ENCODE results near the gene VNN1.

VNN1 gene, protein sequence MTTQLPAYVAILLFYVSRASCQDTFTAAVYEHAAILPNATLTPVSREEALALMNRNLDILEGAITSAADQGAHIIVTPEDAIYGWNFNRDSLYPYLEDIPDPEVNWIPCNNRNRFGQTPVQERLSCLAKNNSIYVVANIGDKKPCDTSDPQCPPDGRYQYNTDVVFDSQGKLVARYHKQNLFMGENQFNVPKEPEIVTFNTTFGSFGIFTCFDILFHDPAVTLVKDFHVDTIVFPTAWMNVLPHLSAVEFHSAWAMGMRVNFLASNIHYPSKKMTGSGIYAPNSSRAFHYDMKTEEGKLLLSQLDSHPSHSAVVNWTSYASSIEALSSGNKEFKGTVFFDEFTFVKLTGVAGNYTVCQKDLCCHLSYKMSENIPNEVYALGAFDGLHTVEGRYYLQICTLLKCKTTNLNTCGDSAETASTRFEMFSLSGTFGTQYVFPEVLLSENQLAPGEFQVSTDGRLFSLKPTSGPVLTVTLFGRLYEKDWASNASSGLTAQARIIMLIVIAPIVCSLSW

DNA sequence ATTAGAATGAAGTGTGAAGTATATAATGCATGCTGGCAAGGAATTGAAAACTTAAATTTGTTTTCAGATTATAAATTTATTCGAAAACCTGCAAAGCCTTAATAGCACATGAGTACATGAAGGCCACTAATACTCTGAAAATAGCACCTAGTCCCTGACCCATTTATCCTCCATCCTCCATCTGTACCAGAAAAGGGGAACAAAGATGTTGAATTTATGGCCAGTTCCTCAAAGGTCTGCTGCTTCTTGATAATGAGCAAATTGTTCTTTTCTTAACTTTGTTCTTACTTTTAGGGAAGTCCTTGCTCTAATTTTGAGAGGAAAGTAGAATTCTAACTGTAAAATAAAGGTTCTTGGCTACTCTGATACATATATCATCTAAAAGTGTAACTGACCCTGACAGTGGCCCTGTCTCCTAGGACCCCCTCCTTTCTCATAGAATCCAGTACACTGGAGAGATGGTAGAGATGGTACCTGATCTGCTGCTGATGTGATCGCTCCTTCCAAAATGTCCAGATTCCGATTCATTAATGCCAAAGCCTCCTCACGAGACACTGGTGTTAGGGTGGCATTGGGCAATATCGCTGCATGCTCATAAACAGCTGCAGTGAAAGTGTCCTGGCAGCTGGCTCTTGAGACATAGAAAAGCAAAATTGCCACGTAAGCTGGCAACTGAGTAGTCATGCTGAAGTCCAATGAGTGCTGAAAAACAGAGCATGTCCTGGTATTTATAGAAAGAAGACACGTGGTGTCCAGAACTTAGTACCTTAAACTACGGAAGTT, at the start of gene VNN1:
TSS of gene VNN1 (minus strand) at position 704 of the 783 bp plus-strand sequence. CDS start at position 684, 20 bp downstream.
- peak; percentile 72 for DNase-seq

GRCh38 chr6:132763269-132763668, 49.4 kb upstream of the VNN1 start:
- DNase-seq = peak; percentile 55

DNA sequence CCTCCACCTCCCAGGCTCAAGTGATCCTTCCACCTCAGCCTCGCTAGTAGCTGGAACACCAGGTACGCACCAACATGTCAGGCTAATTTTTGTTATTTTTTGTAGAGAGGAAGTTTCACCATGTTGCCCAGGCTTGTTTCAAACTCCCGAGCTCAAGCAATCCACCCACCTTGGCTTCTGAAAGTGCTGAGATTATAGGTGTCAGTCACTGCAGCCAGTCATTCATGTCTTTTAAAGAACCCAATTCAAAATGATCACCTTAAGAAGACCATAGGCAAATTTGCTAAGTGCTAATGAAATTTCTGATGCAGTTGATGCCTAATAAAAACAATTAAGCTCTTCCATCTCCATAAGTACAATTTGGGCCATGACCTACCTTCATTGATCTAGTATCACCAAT, 46.4 kb upstream of the VNN1 start:
- DNase-seq = no peak

- no peak for DNase-seq
These were observed 44.8 kb upstream of the VNN1 start for GRCh38 chr6:132758689-132759088.

- DNase-seq = no peak
These were observed 38.4 kb upstream of the VNN1 start for GRCh38 chr6:132752255-132752654.

GRCh38 chr6:132751828-132752227, 38.0 kb upstream of the VNN1 start:
- DNase-seq = no peak

GRCh38 chr6:132751306-132751705, 37.5 kb upstream of the VNN1 start:
- no peak for DNase-seq

GRCh38 chr6:132750455-132751248, 36.8 kb upstream of the VNN1 start:
- no peak for DNase-seq

- DNase-seq = no peak
These were observed 35.3 kb upstream of the VNN1 start for GRCh38 chr6:132749111-132749510.

DNA sequence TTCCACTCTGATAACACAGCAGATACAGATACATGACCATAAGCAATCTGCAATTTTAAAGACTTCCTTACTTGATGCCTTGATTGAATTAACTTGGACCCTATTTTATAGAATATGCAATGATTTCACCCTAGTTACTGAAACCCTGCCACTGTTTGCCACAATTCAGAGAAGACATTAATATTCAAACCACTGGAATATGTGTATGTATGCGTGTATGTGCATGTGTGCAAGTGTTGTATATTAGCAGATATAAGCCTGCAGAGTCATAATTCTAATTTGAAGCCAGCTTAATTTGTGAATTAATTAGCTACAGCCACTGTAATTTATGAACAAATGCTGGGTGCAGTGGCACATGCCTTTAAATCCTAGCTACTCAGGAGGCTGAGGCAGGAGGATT, 34.6 kb upstream of the VNN1 start:
- no peak for DNase-seq

DNA sequence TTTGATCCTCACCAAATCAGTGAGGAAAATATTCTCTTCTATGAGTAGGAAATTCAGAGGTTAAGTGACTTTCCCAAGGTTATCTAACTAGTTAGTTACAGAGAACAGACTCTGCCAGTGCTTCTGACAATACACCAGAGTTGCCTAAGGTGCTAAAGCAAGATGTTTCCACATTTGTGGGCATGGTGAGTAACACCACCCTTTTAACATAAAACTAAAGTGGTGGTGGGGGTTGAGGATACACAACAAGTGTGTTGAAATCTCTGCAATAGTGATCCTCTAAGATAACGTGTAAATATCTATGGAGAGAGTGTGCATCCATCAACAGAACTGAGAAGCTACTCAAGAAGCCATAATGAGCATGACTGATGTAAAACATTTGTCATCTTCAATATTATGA, 32.2 kb upstream of the VNN1 start:
- no peak for DNase-seq

DNA sequence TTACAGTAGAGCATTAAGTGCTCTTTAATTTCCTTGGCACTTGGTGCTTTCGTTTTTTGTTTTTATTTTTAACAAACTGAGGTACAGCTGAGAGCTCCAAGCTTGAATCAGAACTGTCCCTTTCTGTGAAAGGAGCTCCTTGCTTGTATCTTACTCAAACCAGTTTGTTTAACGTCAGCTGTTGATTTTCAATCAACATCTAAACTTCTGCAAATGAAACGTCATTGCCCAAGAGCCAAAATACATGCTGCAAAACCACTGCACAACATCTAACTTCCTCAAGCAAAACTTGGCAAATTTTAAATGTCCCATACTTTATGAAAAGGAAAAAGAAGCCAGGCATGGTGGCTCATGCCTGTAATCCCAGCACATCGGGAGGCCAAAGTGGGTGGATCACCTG, 28.6 kb upstream of the VNN1 start:
- no peak for DNase-seq

DNA sequence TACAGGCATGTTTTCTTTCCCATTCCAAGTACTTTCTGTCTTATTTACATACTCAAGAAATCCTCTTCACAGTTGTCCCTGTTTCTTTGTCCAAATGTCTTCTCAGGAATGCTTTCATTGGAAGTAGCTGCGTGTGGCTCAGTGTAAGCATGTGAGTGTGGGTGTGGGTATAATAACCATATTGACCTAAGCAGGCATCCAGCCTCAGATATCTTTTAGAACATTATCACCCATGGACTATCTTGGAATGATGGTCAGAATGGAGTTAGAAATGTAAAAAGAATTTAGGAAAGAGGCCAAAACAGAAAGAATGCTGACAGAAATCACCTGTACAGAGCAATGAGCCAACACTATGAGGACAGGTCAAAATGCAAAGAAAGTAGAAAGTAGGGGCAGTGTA, 27.4 kb upstream of the VNN1 start:
- no peak for DNase-seq

GRCh38 chr6:132736239-132736638, 22.4 kb upstream of the VNN1 start:
- no peak for DNase-seq

DNA sequence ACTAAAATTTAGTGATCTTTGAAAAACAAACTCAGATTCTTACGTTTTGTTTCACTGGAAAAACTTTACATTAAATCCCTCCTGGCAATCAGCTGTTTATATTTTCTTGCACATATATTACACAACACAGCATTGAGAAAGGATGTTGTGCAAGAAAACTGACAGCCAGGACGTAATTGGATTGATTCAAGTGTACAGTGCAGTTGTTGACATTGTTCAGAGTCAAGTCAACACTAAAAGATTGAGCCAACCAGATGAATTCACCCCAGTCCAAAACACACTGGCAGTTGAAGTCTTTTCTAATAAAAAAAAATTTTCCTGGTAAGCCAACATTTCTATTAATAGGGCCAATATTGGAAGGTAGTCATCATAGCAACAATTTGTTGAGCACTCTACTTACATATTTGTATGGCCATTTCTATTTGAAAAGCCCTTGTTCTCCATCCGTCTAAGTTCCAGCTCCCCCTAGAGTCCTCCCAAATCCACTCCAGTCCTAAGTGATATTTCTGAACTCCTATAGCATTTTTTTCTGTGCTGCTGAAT, 20.9 kb upstream of the VNN1 start:
- no peak for DNase-seq

DNA sequence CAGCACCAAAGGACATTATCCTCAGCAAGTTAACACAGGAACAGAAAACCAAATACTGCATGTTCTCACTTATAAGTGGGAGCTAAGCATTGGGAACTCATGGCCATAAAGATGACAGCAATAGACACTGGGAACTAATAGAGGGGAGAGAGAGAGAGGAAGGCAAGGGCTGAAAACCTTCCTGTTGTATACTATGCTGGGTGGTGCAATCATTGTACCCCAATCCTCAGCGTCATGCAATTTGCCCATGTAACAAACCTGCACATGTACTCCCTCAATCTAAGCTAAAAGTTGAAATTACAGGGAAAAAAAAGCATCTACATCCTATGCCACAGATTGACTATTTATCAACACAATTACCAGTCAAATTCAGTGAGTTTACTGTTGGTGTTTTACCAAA, 20.0 kb upstream of the VNN1 start:
- no peak for DNase-seq

- DNase-seq = no peak
These were observed 19.4 kb upstream of the VNN1 start for GRCh38 chr6:132733283-132733682.

- no peak for DNase-seq
These were observed 17.2 kb upstream of the VNN1 start for GRCh38 chr6:132731086-132731485.

DNA sequence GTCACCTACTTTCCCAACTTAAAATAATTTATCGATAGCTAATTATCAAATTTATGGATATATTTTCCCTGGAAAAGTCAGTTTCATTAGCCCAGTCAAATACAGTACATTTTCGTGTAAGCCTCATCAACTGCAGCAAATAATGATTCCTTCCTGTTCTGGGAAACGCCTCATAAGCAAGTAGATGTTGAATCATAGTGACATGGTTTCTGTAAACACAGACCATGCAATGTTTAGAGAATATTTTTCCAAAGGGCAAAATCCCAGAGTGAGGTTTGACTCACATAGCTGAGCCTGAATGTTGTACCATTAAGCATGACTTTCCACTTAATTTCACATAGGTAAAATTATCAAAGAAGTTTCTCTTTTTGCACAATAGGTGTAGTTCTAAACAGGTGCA, 16.7 kb upstream of the VNN1 start:
- no peak for DNase-seq

DNA sequence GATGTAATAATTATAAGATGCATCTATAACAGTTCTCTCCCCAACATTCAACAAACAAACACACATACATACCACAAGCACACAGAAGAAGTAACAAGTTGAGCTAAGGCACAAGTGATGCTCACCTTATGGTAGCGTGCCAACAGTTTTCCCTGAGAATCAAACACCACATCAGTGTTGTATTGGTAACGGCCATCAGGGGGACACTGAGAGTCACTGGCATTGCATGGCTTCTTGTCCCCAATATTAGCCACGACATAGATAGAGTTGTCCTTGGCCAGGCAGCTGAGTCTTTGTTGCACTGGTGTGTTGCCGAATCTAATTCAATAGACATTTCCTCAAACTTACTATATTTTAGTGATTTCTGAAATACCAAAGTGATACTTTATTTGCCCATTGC, 14.8 kb upstream of the VNN1 start:
- no peak for DNase-seq

DNA sequence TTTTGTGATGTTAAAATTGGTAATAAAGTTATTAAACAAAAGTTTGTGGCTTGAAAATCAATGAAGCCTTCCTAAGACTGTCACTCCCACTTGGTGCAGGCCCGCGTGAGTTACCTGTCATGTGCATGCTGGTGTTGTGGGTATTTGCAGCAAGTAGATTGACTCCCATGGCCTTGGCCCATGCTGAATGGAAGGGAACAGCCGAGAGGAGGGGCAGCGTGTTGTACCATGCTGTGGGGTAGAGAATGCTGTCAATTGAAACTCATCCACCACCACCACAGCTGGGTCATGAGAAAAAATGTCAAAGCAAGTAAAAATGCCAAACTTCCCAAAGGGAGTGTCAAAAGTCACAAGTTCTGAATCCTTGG, 12.7 kb upstream of the VNN1 start:
- DNase-seq = no peak

DNA sequence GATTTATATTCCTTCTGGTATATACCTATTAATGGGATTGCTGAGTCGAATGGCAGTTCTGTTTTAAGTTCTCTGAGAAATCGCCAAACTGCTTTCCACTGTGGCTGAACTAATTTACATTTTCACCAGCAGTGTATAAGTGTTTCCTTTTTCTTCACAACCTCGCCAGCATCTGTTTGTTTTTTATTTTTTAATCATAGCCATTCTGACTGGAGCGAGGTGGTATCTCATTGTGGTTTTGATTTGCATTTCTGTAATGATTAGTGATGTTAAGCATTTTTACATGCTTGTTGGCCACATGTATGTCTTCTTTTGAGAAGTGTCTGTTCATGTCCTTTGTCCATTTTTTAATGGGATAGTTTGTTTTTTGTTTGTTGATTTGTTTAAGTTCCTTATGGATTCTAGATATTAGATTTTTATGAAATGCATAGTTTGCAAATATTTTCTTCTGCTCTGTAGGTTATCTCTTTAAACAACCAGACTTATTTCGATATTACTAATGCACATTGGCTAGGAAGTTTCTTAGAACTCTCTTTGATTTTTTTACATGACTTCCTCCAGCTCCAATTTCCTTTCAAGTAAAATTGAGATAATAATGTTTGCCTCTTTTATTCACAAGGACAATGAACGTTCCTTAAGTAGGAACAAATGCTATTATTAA, 12.2 kb upstream of the VNN1 start:
- no peak for DNase-seq

GRCh38 chr6:132725471-132725870, 11.6 kb upstream of the VNN1 start:
- no peak for DNase-seq
